Measurements from ENCODE around the gene ZNF629. TPM values are rescaled to one million over a fixed set of nuclear protein-coding genes. Genes with fewer than 3 reads are reported as not detected.
A peak's percentile ranks its signal among the peaks of the same experiment; 100 is the strongest.

Gene ZNF629
- total RNA-seq, 1 donor from 2014 or later, result 29.7 TPM

GRCh38 chr16:30745082-30745481 lies 41.9 kb downstream of the ZNF629 start:
- no peak for DNase-seq (ENCODE audit: low spot score)
- no peaks in the 10 kb centered on the region for H3K9me3 Mint-ChIP-seq (ENCODE audit: unreplicated experiment)
- H3K4me1 Mint-ChIP-seq (ENCODE audit: unreplicated experiment), result peaks cover 12% of the 10 kb centered on the region
- H3K27ac Mint-ChIP-seq (ENCODE audit: unreplicated experiment), result no peak overlapping the region
- peak overlapping the region; percentile 43 for H3K4me3 Mint-ChIP-seq (ENCODE audit: unreplicated experiment)
- H3K27me3 Mint-ChIP-seq (ENCODE audit: unreplicated experiment), result peaks cover 10% of the 10 kb centered on the region
- peaks cover 39% of the 10 kb centered on the region for H3K36me3 Mint-ChIP-seq (ENCODE audit: low read depth, unreplicated experiment)
- TF ChIP-seq CTCF (IDR thresholded peaks at IDR 0.05; ENCODE audit: unreplicated experiment), result no peak

DNA sequence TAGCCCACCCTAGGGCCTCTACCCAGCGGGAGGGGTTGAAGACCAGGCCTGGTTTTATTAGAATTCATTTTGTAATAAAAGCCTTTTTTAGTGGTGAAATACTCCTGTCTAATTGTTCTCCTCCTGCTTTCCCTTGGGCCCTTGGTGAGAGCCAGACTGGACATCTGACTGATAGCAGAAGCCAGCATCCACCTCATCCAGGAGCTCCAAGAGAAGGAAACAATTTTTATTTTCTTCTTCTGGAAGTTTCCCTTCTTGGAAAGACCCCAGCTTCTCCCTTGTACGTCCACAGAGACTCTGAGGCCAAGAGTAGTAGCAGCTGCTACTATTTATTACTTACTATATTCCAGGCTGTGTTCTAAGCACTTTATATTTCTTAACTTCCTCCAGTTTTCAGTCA lies 42.8 kb downstream of the ZNF629 start:
- Mint-ChIP-seq H3K9me3 (ENCODE audit: unreplicated experiment) (no peaks in the 10 kb centered on the region), H3K27ac (ENCODE audit: unreplicated experiment) (no peak overlapping the region), H3K4me3 (ENCODE audit: unreplicated experiment) (no peak overlapping the region), H3K4me1 (ENCODE audit: unreplicated experiment) (peaks cover 6% of the 10 kb centered on the region), H3K36me3 (ENCODE audit: low read depth, unreplicated experiment) (peaks cover 33% of the 10 kb centered on the region), H3K27me3 (ENCODE audit: unreplicated experiment) (peaks cover 9% of the 10 kb centered on the region)
- no peak for TF ChIP-seq CTCF (IDR thresholded peaks at IDR 0.05; ENCODE audit: unreplicated experiment)
- no peak for DNase-seq (ENCODE audit: low spot score)

DNA sequence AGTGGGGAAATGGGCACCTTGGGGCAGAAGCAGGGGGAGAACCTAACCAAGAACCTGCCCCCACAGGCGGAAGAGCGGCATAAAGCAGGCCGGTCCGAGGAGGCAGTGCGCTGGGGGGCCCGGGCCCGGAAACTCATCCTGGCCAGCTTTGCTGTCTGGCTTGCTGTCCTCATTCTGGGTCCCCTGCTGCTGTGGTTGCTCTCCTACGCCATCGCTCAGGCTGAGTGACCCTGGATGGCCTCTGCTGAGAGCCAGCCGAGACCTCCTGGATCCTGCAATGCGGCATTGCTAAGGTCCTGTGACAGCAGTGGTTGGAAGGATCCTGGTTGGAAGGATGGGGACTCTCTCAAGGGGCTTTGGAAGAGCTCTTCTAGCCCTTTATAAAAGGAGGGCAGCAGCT lies 43.3 kb downstream of the ZNF629 start:
- peaks cover 9% of the 10 kb centered on the region for H3K27me3 Mint-ChIP-seq (ENCODE audit: unreplicated experiment)
- H3K27ac Mint-ChIP-seq (ENCODE audit: unreplicated experiment), result peak overlapping the region; percentile 15

DNA sequence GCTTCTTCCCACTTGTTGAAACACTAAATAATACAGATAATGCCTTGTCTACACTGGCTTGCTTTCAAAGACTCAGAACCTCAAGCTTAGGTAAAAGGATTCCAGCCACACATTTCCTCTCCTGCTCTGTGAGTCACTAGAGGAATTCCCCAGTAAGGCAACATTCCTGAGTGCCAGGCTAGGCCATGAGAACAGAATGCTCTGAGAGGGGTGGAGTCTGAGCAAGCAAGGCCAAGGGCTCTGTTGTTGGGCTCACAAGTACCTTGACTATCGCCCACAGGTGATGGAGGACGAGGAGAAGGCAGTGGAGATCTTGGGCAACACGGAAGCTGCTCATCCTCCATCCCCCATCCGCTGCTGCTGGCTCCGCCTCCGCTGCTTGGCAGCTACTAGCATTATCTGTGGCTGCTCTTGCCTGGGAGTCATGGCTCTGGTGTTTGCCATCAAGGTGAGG lies 45.5 kb downstream of the ZNF629 start:
- Mint-ChIP-seq H3K9me3 (ENCODE audit: unreplicated experiment) (no peaks in the 10 kb centered on the region), H3K4me1 (ENCODE audit: unreplicated experiment) (peaks cover 7% of the 10 kb centered on the region), H3K27me3 (ENCODE audit: unreplicated experiment) (peaks cover 6% of the 10 kb centered on the region), H3K27ac (ENCODE audit: unreplicated experiment) (peak overlapping the region; percentile 65), H3K4me3 (ENCODE audit: unreplicated experiment) (peak overlapping the region; percentile 26), H3K36me3 (ENCODE audit: low read depth, unreplicated experiment) (peaks cover 43% of the 10 kb centered on the region)
- TF ChIP-seq CTCF (IDR thresholded peaks at IDR 0.05; ENCODE audit: unreplicated experiment), result no peak
- DNase-seq (ENCODE audit: low spot score), result no peak

More for the DNA sequence above, 43.3 kb downstream of the ZNF629 start:
- TF ChIP-seq CTCF (IDR thresholded peaks at IDR 0.05; ENCODE audit: unreplicated experiment), result no peak
- peak overlapping the region; percentile 5 for H3K4me3 Mint-ChIP-seq (ENCODE audit: unreplicated experiment)
- peaks cover 32% of the 10 kb centered on the region for H3K36me3 Mint-ChIP-seq (ENCODE audit: low read depth, unreplicated experiment)
- H3K4me1 Mint-ChIP-seq (ENCODE audit: unreplicated experiment), result peaks cover 3% of the 10 kb centered on the region
- H3K9me3 Mint-ChIP-seq (ENCODE audit: unreplicated experiment), result no peaks in the 10 kb centered on the region
- DNase-seq (ENCODE audit: low spot score), result no peak

GRCh38 chr16:30740364-30741251 lies 46.4 kb downstream of the ZNF629 start:
- H3K4me1 Mint-ChIP-seq (ENCODE audit: unreplicated experiment), result peaks cover 15% of the 10 kb centered on the region
- no peak for TF ChIP-seq CTCF (IDR thresholded peaks at IDR 0.05; ENCODE audit: unreplicated experiment)
- H3K4me3 Mint-ChIP-seq (ENCODE audit: unreplicated experiment), result peak overlapping the region; percentile 31
- peaks cover 6% of the 10 kb centered on the region for H3K27me3 Mint-ChIP-seq (ENCODE audit: unreplicated experiment)
- peak overlapping the region; percentile 59 for H3K27ac Mint-ChIP-seq (ENCODE audit: unreplicated experiment)
- no peak for DNase-seq (ENCODE audit: low spot score)
- no peaks in the 10 kb centered on the region for H3K9me3 Mint-ChIP-seq (ENCODE audit: unreplicated experiment)
- peaks cover 48% of the 10 kb centered on the region for H3K36me3 Mint-ChIP-seq (ENCODE audit: low read depth, unreplicated experiment)

Data from endothelial cell (in vitro differentiated cells).